ENCODE data around the gene TOP1. TPM values are rescaled to one million over a fixed set of nuclear protein-coding genes. Genes with fewer than 3 reads are reported as not detected.

TOP1 gene
- total RNA-seq, 1 donor from 2014 or later: 21.3 TPM

DNA sequence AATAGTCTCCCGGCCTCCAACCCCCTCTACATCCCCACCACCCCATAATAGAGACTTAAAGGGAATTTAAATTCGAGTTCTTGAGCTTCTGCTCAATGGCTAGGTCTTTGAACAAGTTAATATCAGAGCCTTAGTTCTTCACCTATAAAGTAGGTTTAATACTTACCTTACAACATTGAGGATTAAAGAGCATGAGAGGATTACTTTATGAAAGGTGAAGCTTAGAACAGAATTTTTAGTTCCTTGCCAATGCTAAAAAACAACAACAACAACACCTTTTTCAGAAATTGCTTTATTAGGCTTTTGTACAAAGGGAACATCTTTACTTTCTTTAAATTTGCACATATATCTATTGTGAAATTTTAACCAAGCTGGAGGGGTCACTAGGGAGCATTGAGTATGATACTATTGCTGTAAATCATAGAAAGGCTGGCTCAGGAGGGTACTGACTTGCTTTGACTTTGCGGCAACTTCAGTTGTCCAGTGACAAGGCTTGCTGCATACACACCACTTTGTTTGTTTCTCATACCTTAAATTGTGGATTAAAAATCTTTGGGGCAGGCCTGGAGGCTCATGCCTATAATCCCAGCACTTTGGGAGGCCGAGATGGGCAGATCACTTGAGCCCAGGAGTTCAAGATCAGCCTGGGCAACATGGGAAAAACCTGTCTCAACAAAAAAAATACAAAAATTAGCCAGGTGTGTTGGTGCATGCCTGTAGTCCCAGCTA, 9.7 kb downstream of the TOP1 start:
- no peak for DNase-seq

DNA sequence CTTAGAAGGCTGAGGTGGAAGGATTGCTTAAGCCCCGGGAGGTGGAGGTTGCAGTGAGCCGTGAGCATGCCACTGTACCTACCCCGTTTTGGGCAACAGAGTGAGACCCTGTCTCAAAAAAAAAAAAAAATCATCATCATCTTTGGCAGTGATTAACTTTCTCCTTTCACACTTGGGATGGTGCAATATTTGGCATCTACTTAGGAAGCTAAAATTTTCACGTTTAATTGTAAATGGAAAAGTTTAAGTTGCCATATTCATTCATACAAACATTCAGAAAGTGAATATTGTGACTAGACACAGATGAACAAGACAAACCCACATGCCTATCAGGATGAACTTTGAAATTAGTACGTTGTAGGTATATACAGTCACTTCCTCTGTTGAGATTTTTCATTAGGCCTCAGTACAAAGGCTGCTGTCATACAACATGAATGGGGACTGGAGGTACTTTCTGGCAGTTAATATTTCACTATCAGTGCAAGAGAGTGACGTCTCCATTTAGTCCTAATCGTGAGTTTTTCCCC, 10.3 kb downstream of the TOP1 start:
- DNase-seq: no peak

DNA sequence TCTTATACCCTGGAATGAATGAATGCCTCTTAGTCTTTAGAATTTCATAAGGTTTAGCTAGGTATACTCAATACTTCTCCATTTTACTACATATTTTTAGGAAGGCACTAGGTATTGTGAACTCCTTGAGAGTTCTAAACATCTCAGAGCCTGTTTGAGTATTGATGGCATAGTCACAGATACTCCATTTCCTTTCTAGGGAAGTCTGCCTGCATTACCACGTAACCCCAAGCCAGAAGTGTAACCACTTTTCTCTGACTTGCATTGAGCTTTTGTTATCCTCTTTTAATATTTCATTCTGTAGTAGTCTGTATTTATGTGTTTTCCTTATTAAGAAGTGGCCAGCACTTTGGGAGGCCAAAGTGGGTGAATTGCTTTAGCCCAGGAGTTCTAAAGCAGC, 12.2 kb downstream of the TOP1 start:
- DNase-seq: no peak

DNA sequence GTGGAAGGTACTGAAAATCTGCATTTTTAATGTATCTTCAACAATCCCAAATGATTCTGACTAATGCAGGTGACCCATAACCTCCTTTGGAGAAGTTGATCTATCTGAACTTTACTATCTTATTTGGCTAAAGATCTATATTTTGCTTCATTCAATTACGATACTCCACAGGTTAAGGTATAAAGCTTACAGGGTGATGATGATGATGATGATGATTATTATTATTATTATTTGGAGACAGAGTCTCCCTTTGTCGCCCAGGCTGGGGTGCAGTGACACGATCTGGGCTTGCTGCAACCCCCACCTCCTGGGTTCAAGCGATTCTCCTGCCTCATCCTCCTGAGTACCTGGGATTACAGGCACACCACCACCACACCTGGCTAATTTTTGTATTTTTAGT, 13.1 kb downstream of the TOP1 start:
- no peak for DNase-seq

DNA sequence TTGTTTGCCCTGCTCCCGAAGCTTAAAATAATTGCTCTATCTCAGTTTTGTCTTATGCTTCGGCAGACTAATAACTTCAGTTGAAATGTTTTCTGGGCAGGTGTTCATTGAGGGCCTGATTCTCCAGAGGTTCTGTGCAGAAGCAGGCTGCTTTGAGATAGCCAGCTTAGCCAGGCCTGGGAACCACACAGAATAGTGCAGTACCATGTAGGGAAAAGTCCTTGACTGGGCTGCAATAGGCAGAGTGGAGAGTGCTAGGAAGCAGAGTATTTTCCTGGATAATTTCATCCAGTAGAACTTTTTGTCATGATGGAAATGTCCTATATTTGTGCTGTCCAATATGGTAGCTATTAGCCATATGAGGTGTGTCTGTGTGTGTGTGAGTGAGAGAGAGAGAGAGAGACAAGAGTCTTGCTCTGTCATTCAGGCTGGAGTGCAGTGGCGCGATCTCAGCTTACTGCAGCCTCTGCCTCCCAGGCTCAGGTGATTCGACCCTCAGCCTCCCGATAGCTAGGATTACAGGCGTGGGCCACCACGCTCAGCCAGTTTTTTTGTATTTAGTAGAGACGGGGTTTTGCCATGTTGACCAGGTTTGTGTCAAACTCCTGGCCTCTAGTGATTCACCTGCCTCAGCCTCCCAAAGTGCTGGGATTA, 15.9 kb downstream of the TOP1 start:
- DNase-seq: no peak

DNA sequence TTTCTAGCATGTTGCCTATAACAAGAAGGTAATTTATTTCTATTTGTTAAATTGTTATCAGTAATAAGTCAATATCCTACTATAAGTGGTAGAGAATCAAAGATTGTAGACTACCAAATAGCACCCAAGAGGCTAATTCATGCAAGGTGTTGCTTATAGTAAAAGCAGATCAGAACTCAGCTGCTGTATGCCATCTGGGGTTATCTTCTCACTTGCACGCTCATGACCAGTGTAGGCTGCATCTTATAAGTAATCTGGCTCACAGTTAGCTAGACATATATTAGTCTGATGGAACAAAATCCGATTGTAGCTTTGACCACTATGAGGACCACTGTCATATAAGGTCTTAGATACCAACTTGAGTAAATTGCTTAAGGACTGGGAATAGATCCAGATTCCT, 17.0 kb downstream of the TOP1 start:
- DNase-seq: no peak

DNA sequence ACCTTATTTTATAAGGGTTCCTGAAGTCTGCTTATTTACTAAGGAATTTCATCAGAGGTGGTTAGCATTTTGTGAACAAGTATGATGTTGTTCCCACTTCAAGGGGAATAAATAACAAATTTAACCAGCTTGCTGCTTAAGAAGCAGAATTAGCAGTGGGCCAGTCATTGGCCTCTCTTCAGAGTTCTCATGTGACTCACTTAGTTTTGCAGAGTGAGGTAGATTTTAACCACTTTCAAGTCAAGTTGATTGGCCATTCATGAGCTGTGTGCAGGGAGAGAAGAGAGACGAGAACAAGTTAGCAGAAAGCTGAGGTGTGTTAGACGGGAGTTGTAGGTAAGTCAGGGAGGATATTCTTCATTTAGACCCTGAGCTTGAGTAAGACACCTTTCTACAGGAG, 18.1 kb downstream of the TOP1 start:
- DNase-seq: no peak

DNA sequence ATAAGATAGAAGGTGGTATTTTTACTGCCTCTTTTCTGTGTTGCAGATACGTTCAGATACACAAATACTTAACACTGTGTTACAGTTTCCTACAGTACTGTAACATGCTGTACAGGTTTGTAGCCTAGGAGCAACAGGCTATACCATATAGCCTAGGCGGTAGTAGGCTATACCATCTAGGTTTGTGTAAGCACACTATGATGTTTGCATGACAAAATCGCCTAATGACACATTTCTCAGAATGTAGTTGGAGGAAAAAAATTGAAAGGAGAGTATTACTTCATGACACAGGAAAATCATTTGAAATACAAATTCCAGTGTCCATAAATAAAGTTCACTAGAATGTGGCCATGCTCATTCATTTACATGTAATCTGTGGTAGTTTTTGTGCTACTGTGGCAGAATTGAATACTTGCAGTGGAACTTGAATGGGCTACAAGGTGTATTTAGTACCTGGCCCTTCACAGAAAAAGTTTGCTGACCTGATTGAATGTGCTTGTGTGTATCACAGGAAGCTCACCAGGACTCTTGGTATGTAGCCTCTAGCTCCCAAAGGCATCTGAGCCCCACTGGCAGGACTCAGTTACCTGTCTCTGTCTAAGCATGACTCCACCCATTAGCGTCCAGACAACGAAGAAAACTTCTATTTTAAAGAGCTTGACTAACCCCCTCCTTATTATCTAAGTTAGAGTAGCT, 18.8 kb downstream of the TOP1 start:
- no peak for DNase-seq

DNA sequence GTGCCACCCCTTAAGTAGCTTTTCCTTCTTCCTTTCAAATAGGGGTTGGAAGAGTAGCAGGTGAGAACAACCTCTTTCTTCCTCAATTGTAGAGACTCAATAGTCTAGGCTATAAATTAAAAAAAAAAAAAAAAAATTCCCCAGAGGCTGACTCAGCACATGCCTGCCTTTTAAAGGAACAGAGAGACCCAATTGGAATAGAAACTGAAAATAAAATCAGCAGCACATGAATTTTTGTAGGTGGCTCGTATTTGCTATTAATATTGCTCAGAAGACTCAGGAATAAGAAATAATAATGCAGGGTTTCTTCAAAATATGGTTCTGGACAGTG, 19.3 kb downstream of the TOP1 start:
- peak; percentile 40 for DNase-seq

DNA sequence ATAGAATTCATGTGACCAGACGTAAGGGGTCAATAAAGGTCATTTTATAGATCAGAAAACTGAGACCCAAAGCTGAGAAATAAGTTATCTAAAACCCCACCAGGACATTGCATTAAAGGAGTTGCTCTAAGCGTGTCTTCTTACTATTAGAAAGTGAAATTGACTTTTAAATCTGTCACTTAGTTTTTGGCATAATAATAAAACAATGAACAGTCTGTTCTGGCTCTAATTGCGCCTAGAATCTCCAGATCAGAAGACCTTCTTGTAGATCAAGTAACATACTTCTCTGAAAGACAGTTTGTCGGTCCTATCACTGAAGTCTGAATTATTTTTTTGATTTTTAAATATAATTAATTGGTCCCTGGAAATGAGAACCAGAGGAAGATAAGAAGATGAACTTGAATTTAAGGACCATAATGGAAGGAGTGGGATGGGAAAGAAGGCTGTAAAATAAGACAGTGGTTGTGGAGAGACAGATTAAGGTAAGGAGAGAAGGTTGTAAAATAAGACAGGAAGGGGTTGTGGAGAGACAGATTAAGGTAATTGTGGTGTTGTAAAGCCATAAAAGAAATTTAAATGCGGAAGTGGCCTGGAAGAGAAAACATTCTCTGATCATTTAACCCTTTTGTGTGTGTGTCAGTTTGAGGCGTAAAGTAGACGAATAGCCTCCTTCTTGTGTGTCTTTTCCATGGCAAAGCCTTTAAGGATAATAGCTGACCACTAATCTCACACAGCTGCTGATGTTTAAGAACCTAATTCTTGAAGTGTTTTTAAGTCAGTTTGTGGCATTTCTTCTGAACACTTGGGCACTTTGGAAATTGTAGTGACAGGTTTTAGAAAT, 20.1 kb downstream of the TOP1 start:
- DNase-seq: no peak

DNA sequence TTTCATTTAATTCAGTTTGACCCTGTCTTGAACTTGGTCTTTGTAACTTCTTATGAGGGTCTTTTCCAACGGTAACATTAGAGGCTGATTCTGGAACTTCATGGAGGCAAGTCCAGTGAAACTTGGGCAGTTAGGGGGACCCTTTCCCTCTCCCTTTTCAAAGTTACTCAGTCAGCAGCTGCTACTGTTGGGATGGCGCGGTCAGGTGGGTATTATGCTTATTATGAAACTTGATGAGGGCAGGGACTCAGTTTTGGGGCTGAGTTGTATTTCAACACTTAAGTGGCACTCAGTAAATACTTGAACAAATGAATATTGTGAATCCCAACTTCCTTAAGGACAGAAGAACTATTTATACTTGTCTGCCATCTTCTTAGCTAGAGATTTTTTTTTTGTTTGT, 20.8 kb downstream of the TOP1 start:
- no peak for DNase-seq

DNA sequence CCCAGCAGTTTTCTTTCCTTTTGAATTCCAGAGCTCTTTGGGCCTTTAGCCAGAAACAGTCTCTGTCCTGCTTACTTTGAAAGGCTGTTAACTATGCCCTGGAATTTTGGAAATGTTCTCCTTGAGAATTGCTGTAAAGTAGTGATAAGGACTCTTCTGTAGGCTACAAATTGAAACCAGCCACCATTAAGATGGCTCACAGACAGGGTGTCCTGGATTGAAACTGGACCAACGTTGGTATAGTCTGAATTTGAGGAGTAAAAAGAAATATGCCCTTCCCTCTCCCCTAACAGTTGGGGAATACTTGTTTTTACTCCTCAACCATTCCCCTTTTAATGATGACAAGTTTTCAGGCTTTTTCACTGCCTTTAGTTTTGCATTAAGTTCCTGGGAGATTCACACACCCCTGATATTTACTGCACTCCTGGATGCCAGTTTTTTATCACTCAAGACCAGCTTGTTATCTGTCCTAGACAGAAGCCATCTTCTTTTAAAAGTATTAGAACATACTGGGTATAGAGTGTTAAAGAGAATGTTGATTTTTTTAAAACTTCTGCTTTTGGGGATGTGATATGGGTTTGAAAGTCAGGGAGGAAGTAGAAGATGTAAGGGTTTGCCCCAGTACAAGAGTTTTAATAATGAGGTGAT, 21.9 kb downstream of the TOP1 start:
- DNase-seq: no peak

DNA sequence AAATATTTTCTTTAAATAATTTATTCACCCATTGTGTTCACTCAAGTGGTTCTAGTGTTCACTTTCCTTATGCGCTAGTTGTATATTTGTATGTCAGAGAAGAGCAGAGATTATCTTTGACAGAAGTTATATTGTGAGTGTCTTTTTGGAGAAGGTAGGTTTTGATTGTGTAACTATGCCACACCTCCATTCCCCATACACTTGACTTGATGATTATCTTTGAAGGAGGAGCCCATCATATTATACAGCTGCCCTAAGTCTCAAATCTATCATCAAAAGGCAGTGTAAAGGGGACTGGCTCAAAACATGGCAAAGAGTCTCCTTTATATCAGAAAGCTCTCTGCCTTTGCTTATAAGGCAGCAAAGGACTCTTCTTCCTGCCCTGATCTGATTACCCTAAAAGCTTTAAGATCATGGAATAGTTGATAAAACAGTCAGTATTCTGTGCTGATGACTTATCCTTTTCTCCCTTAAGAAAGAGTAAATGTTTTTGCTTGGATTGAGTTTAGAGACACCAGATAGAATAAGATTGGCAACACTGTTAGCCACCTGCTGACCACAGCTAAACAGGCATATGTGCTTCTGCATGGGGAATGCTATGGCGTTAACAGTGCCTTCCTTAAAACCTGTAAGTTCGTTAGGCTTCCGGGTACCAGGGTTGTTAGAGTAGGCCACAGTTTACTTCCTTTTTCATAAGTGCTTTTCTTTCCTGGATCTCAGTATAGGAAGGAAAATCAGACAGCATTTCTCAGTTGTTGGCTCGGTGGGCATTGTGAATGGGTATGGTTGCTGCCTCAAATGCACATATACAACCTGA, 22.6 kb downstream of the TOP1 start:
- no peak for DNase-seq

DNA sequence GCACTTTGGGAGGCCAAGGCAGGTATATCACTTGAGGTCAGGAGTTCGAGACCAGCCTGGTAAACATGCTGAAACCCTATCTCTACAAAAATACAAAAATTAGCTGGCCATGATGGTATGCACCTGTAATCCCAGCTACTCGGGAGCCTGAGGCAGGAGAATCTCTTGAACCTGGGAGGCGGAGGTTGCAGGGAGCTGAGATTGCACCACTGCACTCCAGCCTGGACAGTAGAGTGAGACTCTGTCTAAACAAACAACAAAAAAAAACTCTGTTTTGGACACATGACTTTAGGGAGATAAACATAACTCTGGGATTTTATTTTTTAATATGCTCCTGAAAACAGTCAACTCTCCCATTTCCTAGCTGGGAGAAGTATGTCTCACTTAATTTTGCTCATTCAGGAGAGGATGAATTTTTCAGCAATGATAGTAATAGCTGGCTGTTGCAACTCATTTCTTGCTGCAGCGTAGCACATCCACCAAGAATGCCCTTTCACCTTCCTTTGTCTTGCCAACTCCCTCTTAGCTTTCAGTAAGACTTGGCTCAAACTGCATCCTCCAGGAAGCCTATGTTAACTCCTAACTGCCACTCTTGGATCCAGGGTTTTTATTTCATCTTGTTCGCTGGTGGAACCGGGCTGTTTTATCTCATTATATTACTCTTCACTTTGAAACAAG, 24.3 kb downstream of the TOP1 start:
- DNase-seq: peak; percentile 77

DNA sequence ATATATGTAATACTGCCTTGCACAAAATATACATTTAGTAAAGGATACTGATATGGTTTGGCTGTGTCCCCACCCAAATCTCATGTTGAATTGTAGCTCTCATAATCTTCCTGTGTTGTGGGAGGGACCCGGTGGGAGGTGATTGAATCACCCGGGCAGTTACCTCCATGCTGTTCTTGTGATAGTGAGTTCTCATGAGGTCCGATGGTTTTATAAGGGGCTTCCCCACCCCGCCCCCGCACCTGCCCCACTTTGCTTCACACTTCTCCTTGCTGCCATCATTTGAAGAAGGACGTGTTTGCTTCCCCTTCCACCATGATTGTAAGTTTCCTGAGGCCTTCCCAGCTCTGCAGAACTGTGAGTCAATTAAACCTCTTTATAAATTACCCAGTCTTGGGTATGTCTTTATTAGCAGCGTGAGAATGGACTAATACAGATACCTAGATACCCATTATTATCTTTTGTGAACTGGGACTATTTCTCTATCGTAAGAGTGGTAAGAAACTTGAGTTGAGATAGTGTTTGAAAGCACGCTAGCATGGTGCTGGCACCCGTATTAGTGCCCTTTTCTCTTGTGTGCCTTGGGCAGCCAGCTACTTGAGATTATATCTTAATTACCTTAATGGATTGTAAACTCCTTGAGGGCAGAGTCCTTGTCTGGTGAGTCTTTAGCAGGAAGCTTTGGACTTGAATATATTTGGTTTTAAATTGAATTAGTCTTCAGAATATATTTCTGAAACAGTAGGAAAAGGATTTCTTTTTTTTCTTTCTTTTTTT, 25.6 kb downstream of the TOP1 start:
- no peak for DNase-seq

DNA sequence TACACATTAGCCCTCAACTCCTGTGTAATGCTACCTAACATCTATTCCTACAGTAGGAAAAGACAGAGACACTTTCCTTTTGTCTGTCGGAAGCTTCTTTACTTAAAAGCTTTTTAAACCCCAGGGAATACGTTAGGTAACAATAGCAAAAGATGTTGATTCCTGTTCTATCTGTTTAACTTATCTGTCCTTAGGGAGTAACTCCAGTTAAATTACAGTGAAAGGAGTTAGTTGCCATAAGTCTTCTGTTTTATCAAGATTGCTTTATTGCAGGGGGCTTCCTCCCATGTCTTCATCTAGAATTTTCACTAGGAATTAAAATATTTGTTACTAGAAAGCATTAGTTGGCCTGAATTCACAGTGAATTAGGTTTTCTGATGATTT, 26.2 kb downstream of the TOP1 start:
- no peak for DNase-seq

DNA sequence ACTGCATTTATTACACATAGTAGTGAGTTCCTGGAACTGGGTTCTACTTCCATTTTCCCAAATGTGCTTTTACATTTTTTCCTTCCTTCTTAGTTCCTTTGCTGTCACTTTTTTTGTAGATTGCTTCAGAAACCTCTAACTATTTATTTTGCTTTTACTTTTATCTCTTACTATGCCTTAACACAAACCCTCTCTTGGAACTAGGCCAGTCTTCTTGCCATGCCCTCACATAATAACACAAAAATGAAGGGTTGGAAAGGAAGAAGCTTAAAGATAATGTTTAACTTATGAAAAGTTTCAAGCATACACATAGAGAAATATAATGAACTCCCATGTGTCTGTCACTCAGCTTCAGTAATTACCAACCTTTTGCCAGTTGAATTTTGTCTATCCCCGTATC, 27.1 kb downstream of the TOP1 start:
- no peak for DNase-seq

DNA sequence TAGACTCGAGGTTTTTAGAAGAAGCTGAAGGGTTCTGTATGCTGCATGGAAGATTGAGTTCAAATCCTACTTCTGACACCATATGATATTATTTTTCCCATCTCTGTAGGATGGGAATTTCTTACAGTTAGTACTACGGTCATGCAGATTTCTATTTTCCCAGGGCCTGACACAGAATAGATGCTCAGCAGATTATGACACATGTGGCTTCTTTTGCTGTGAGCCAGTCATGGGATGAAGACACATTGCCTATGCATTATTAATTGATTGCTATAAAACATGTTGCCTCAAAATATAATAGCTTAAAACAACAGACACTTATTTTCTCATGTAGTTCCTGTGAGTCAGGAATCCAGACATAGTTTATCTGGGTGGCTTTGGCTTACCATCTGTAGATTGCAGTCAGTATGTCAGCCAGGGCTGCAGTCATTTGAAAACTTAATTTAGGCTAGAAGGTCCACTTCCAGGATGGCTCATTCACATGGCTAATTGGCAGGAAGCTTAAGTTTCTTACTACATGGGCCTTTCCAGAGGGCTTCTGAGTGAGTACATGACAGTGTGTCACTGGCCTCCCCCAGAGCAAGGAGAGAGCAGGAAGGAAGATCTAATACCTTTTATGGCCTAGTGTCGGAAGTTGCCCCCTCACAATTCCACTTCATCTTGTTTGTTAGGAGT, 29.5 kb downstream of the TOP1 start:
- DNase-seq: peak; percentile 81

Measured in dermis blood vessel endothelial cell (primary cell).